K562 treated with DMSO at 1 percent for 24 hours (cell line): Measurements from ENCODE around the gene CPSF4L. TPM values are rescaled to one million over a fixed set of nuclear protein-coding genes. Genes with fewer than 3 reads are reported as not detected.

Experiments
- total RNA-seq: library from RNA; unstranded; fragments of 300-600 nt; gene quantifications from 2 replicates; pipeline ENCODE4 v1.2.3, GENCODE V29; 2022; ENCODE audit warnings: low read depth; ENCODE audit not compliant: insufficient read depth

The CPSF4L gene
- not detected in 2 replicates for total RNA-seq

GRCh38 chr17:73261617-73261951, at the start of gene CPSF4L:
Gene CPSF4L (minus strand): TSS chr17:73261880. CDS start chr17:73261818, 62 bp downstream.

Other genes with a start within 250 kb of the CPSF4L start
- gene SLC39A11, start 169.2 kb downstream of the CPSF4L start, total RNA-seq = 12.1 and 13.9 TPM in 2 replicates
- gene SSTR2, start 96.9 kb downstream of the CPSF4L start, total RNA-seq = not detected in 2 replicates
- 25.2 and 28.0 TPM in 2 replicates for gene COG1, start 68.8 kb downstream of the CPSF4L start, total RNA-seq
- 42.1 and 47.0 TPM in 2 replicates for gene CDC42EP4, start 50.1 kb upstream of the CPSF4L start, total RNA-seq